HepG2 (cell line): ENCODE measurements around the gene SNED1. TPM values are rescaled to one million over a fixed set of nuclear protein-coding genes. Genes with fewer than 3 reads are reported as not detected.

ENCODE experiments used
- ATF4 ChIP-seq, 2 experiments: fragments of 450-650 bp in 1 of 2; sonication (generic) in 1 of 2; formaldehyde crosslinking; IDR thresholded peaks; 2 replicates each; pipeline versions ENCODE4 v1.5.0 to v1.8.0; 2020 to 2022; ENCODE audit warnings: mild to moderate bottlenecking in 1 of 2, missing genetic modification reagents in 1 of 2
- EED ChIP-seq: sonication (generic); formaldehyde crosslinking; IDR thresholded peaks from 2 replicates; pipeline ENCODE4 v1.5.0; 2020; ENCODE audit warnings: mild to moderate bottlenecking, missing genetic modification reagents
- ETV6 ChIP-seq: sonication (generic); formaldehyde crosslinking; conservative IDR thresholded peaks from 2 replicates; pipeline ENCODE4 v1.4.0; 2020; ENCODE audit warnings: missing genetic modification reagents
- FOSL1 ChIP-seq: sonication (generic); formaldehyde crosslinking; IDR thresholded peaks from 2 replicates; pipeline ENCODE4 v1.9.0; 2021; ENCODE audit warnings: missing genetic modification reagents, borderline replicate concordance
- FOXK1 ChIP-seq: sonication (generic); formaldehyde crosslinking; IDR thresholded peaks from 2 replicates; pipeline ENCODE4 v1.4.0; 2020; ENCODE audit warnings: low read depth, missing genetic modification reagents, borderline replicate concordance
- HDAC6 ChIP-seq: fragments of 200-600 bp; sonication (generic); IDR thresholded peaks from 2 replicates; pipeline ENCODE4 v1.7.0; 2017; ENCODE audit warnings: mild to moderate bottlenecking, antibody characterized with exemption, low read length, low read depth
- KDM4B ChIP-seq: sonication (generic); formaldehyde crosslinking; IDR thresholded peaks from 2 replicates; pipeline ENCODE4 v1.4.0; 2020; ENCODE audit warnings: missing genetic modification reagents
- KLF16 ChIP-seq, 2 experiments: sonication (generic) in 1 of 2; formaldehyde crosslinking in 1 of 2; IDR thresholded peaks; 2 replicates each; pipeline versions ENCODE4 v1.6.1 to v1.8.0; 2016 to 2023; ENCODE audit warnings: missing genetic modification reagents in 2 of 2, missing compliant biosample characterization in 1 of 2
- MAF1 ChIP-seq: sonication (generic); formaldehyde crosslinking; IDR thresholded peaks from 2 replicates; pipeline ENCODE4 v1.5.0; 2020; ENCODE audit warnings: missing genetic modification reagents, borderline replicate concordance
- MAFG ChIP-seq: sonication (generic); formaldehyde crosslinking; IDR thresholded peaks from 2 replicates; pipeline ENCODE4 v1.5.1; 2020; ENCODE audit warnings: mild to moderate bottlenecking, missing genetic modification reagents
- MATR3 ChIP-seq: sonication (generic); formaldehyde crosslinking; IDR thresholded peaks from 2 replicates; pipeline ENCODE4 v1.4.0; 2020; ENCODE audit warnings: missing genetic modification reagents
- MXD4 ChIP-seq: IDR thresholded peaks from 2 replicates; pipeline ENCODE4 v1.6.1; 2016; ENCODE audit warnings: mild to moderate bottlenecking, missing biosample characterization, missing genetic modification reagents
- NFE2 ChIP-seq: sonication (generic); formaldehyde crosslinking; IDR thresholded peaks from 2 replicates; pipeline ENCODE4 v1.4.0; 2020; ENCODE audit warnings: missing genetic modification reagents
- NFKBIZ ChIP-seq: IDR thresholded peaks from 2 replicates; pipeline ENCODE4 v1.6.1; 2018; ENCODE audit warnings: missing genetic modification reagents, missing compliant biosample characterization
- NR2F6 ChIP-seq, 2 experiments: IDR thresholded peaks; 2 replicates each; pipeline ENCODE4 v1.6.1; 2016; ENCODE audit warnings: antibody characterized with exemption in 1 of 2, mild to moderate bottlenecking in 1 of 2
- PHB2 ChIP-seq: fragments of 450-650 bp; IDR thresholded peaks from 2 replicates; pipeline ENCODE4 v1.6.1; 2018; ENCODE audit not compliant: partially characterized antibody
- SP1 ChIP-seq, 2 experiments: fragments of 450-650 bp in 1 of 2; sonication (generic) in 1 of 2; formaldehyde crosslinking in 1 of 2; IDR thresholded peaks; 2 replicates each; pipeline versions ENCODE4 v1.4.0 to v1.6.1; 2016 to 2020; ENCODE audit warnings: missing genetic modification reagents in 1 of 2
- SUZ12 ChIP-seq: fragments of 150-350 bp; IDR thresholded peaks from 2 replicates; pipeline ENCODE4 v1.6.1; 2014; ENCODE audit warnings: low read depth, low read length
- TBX3 ChIP-seq: fragments of 450-650 bp; IDR thresholded peaks from 2 replicates; pipeline ENCODE4 v1.6.1; 2017; ENCODE audit warnings: antibody characterized with exemption, mild to moderate bottlenecking, inconsistent platforms, borderline replicate concordance
- TEAD3 ChIP-seq: optimal IDR thresholded peaks from 2 replicates; pipeline ENCODE3; 2016; ENCODE audit warnings: borderline replicate concordance
- ZFP36L1 ChIP-seq: sonication (generic); formaldehyde crosslinking; IDR thresholded peaks from 2 replicates; pipeline ENCODE4 v1.8.0; 2022; ENCODE audit warnings: mild to moderate bottlenecking, missing genetic modification reagents, moderate library complexity
- ZFP91 ChIP-seq: sonication (generic); formaldehyde crosslinking; IDR thresholded peaks from 2 replicates; pipeline ENCODE4 v1.9.0; 2022; ENCODE audit warnings: missing genetic modification reagents, mild to moderate bottlenecking, borderline replicate concordance
- ZFY ChIP-seq: sonication (generic); formaldehyde crosslinking; IDR thresholded peaks from 2 replicates; pipeline ENCODE4 v1.4.0; 2020; ENCODE audit warnings: missing genetic modification reagents
- ZNF180 ChIP-seq: sonication (generic); formaldehyde crosslinking; IDR thresholded peaks from 2 replicates; pipeline ENCODE4 v1.4.0; 2020; ENCODE audit warnings: low read depth, missing genetic modification reagents, borderline replicate concordance
- ZNF225 ChIP-seq: sonication (generic); formaldehyde crosslinking; IDR thresholded peaks from 2 replicates; pipeline ENCODE4 v1.4.0; 2020; ENCODE audit warnings: mild to moderate bottlenecking, missing genetic modification reagents
- ZNF292 ChIP-seq: sonication (generic); formaldehyde crosslinking; IDR thresholded peaks from 2 replicates; pipeline ENCODE4 v1.8.1; 2022; ENCODE audit warnings: mild to moderate bottlenecking, low read depth, missing genetic modification reagents, borderline replicate concordance
- ZNF367 ChIP-seq: sonication (generic); formaldehyde crosslinking; IDR thresholded peaks from 2 replicates; pipeline ENCODE4 v1.4.0; 2020; ENCODE audit warnings: missing genetic modification reagents, borderline replicate concordance
- polyA plus RNA-seq, 8 experiments: library from polyadenylated mRNA; depleted of rRNA in 3 of 8; stranded (reverse) in 7 of 8; unstranded in 1 of 8; fragments of >200 nt; fragmentation: Illumina TruSeq in 4 of 8; extraction: Trizol in 4 of 8; gene quantifications; 2 replicates each; pipeline versions ENCODE4 v1.2.1 to v1.2.3, GENCODE V29; 2011 to 2016; ENCODE audit warnings: low read depth in 4 of 8, missing spikeins in 1 of 8, mixed read lengths in 1 of 8; ENCODE audit not compliant: insufficient read depth in 1 of 8
- total RNA-seq, 5 experiments: library from RNA; depleted of rRNA; stranded (reverse); fragments of >200 nt; fragmentation: Illumina TruSeq; extraction: Trizol; gene quantifications; 2 replicates each; pipeline ENCODE4 v1.2.3, GENCODE V29; 2016; ENCODE audit warnings: low read depth in 1 of 5
- TF ChIP-seq, protein P1 (sequence below): sonication (generic); formaldehyde crosslinking; IDR thresholded peaks from 2 replicates; pipeline ENCODE4 v1.5.0; 2020; ENCODE audit warnings: mild to moderate bottlenecking, missing genetic modification reagents

SNED1 gene
- total and polyA plus RNA-seq, 2 of the 13 experiments (the other 11 are each of a cell fraction or from before 2014, with no cell fraction given): 0.15 to 0.65 TPM

GRCh38 chr2:241036397-241036963 is 38.1 kb downstream of the SNED1 start (continued):
- TF ChIP-seq SP1 (IDR thresholded peaks at IDR 0.05): no peak
- TF ChIP-seq SP1 (CRISPR knock-in tag; IDR thresholded peaks at IDR 0.05): no peak
- TF ChIP-seq ZNF225: no peak
- no peak for TF ChIP-seq MAFG (CRISPR knock-in tag)
- no peak for TF ChIP-seq ZNF367 (CRISPR knock-in tag)
- TF ChIP-seq, protein P1, sequence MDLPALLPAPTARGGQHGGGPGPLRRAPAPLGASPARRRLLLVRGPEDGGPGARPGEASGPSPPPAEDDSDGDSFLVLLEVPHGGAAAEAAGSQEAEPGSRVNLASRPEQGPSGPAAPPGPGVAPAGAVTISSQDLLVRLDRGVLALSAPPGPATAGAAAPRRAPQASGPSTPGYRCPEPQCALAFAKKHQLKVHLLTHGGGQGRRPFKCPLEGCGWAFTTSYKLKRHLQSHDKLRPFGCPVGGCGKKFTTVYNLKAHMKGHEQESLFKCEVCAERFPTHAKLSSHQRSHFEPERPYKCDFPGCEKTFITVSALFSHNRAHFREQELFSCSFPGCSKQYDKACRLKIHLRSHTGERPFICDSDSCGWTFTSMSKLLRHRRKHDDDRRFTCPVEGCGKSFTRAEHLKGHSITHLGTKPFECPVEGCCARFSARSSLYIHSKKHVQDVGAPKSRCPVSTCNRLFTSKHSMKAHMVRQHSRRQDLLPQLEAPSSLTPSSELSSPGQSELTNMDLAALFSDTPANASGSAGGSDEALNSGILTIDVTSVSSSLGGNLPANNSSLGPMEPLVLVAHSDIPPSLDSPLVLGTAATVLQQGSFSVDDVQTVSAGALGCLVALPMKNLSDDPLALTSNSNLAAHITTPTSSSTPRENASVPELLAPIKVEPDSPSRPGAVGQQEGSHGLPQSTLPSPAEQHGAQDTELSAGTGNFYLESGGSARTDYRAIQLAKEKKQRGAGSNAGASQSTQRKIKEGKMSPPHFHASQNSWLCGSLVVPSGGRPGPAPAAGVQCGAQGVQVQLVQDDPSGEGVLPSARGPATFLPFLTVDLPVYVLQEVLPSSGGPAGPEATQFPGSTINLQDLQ (CRISPR knock-in tag): no peak
- TF ChIP-seq NR2F6 (IDR thresholded peaks at IDR 0.05): no peak
- TF ChIP-seq NR2F6 (CRISPR knock-in tag; IDR thresholded peaks at IDR 0.05): peak; percentile 17; the same call in 1 of the 2 replicates
- TF ChIP-seq TEAD3 (CRISPR knock-in tag): no peak
- TF ChIP-seq ETV6: no peak
- no peak for TF ChIP-seq ZNF292 (CRISPR knock-in tag)
- no peak for TF ChIP-seq FOXK1 (CRISPR knock-in tag)
- no peak for TF ChIP-seq KLF16 (CRISPR knock-in tag; IDR thresholded peaks at IDR 0.05)
- TF ChIP-seq NFKBIZ: no peak
- no peak for TF ChIP-seq ZFP36L1 (CRISPR knock-in tag)
- peak; percentile 59; the same call in 1 of the 2 replicates for TF ChIP-seq EED (CRISPR knock-in tag)
- TF ChIP-seq MXD4 (CRISPR knock-in tag): no peak
- no peak for TF ChIP-seq PHB2
- no peak for TF ChIP-seq KDM4B (CRISPR knock-in tag)
- TF ChIP-seq ATF4 (CRISPR knock-in tag; IDR thresholded peaks at IDR 0.05): no peak
- TF ChIP-seq NFE2 (CRISPR knock-in tag): no peak
- TF ChIP-seq FOSL1 (CRISPR knock-in tag): no peak
- TF ChIP-seq MATR3 (CRISPR knock-in tag): no peak
- no peak for TF ChIP-seq SUZ12
- no peak for TF ChIP-seq HDAC6
- 0 out of 2 replicates have a peak, but pooled peaks have one; percentile 19 for TF ChIP-seq ZFY
- TF ChIP-seq MAF1: no peak
- TF ChIP-seq ZNF180 (CRISPR knock-in tag): no peak
- peak; percentile 16; the same call in 1 of the 2 replicates for TF ChIP-seq ZFP91 (CRISPR knock-in tag)
- no peak for TF ChIP-seq TBX3
